ENCODE results near the gene TAAR1. TPM values are rescaled to one million over a fixed set of nuclear protein-coding genes. Genes with fewer than 3 reads are reported as not detected.
"Not testable (repeated sequence)": the region's sequence is repeated elsewhere in the genome, so short reads cannot be mapped to it uniquely, and the experiment has no call there.

TAAR1 gene
- total RNA-seq, 1 experiment from 2014 or later = not detected

DNA sequence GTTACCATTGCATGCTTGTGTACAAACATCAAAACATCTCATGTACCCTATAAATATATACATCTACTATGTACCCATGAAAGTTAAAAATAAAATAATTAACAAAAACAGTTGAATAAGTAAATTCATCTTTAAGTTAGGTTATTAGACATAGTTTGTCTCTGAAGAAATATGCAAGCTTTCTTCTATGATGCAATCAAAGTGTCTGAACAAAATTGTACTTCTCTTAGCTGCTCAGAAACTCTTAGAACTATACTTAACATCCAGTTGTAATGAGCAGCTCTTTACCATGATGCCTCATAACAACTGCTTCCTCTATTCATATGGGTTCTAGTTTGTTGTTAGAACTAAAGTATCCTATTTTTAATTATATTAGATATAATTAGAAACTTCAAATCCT, 49.0 kb upstream of the TAAR1 start:
- intact Hi-C loops (cut with micrococcal nuclease) = no loop called here
- H3K4me2 ChIP-seq (ENCODE audit: low read length) = no peak overlapping the region
- ChIA-PET POLR2A (no interaction called here), RAD21 (ENCODE audit: low non-redundant PET in 1 of 2, low total read pairs in 2 of 2, uncharacterized antibody in 2 of 2, unreplicated experiment in 2 of 2) (no interaction called here), CTCF (no interaction called here)
- DNase-seq (ENCODE audit: low read depth, low spot score) (no peak), ATAC-seq (no peak)
- no peak overlapping the region for H3K9ac ChIP-seq (ENCODE audit: low read length)
- no peaks in the 10 kb centered on the region for H3K36me3 ChIP-seq (ENCODE audit: control insufficient read depth in 1 of 2, insufficient read depth in 2 of 2, low read length in 2 of 2)
- no peak overlapping the region for H2AFZ ChIP-seq (ENCODE audit: low read depth, low read length, poor library complexity, severe bottlenecking)
- BruUV-seq (replicated peaks) = no TSS peak
- 0 out of 4 replicates have a peak, but pooled peaks cover 0 to 6% of the 10 kb centered on the region in 2 experiments for H3K9me3 ChIP-seq (ENCODE audit: control insufficient read depth in 1 of 2, insufficient read depth in 1 of 2, low read depth in 1 of 2, low read length in 2 of 2)
- H3K27me3 ChIP-seq (ENCODE audit: insufficient read depth, low read length) = no peaks in the 10 kb centered on the region
- no peaks in the 10 kb centered on the region for H3K79me2 ChIP-seq (ENCODE audit: insufficient read depth, low read length)
- H3K9me2 ChIP-seq (ENCODE audit: insufficient read depth) = no peaks in the 10 kb centered on the region
- TF ChIP-seq, protein P1, sequence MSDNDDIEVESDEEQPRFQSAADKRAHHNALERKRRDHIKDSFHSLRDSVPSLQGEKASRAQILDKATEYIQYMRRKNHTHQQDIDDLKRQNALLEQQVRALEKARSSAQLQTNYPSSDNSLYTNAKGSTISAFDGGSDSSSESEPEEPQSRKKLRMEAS (IDR thresholded peaks at IDR 0.05) = no peak
- TF ChIP-seq FOSL1 (IDR thresholded peaks at IDR 0.05; ENCODE audit: low read depth) (no peak), SIN3A (IDR thresholded peaks at IDR 0.05; ENCODE audit: low read depth) (no peak), SRF (IDR thresholded peaks at IDR 0.05; ENCODE audit: low read depth) (no peak), ELF1 (IDR thresholded peaks at IDR 0.05; ENCODE audit: borderline replicate concordance, low read depth) (no peak), SP1 (IDR thresholded peaks at IDR 0.05; ENCODE audit: low read depth) (no peak), TCF7L2 (IDR thresholded peaks at IDR 0.05; ENCODE audit: borderline replicate concordance, extremely low read depth, insufficient read depth, insufficient read length) (no peak), JUND (IDR thresholded peaks at IDR 0.05) (no peak), EZH2phosphoT487 (IDR thresholded peaks at IDR 0.05; ENCODE audit: borderline replicate concordance) (no peak), POLR2AphosphoS5 (IDR thresholded peaks at IDR 0.05; ENCODE audit: low read depth, low read length) (no peak), ZFX (IDR thresholded peaks at IDR 0.05) (no peak)
- TF ChIP-seq, protein P2, sequence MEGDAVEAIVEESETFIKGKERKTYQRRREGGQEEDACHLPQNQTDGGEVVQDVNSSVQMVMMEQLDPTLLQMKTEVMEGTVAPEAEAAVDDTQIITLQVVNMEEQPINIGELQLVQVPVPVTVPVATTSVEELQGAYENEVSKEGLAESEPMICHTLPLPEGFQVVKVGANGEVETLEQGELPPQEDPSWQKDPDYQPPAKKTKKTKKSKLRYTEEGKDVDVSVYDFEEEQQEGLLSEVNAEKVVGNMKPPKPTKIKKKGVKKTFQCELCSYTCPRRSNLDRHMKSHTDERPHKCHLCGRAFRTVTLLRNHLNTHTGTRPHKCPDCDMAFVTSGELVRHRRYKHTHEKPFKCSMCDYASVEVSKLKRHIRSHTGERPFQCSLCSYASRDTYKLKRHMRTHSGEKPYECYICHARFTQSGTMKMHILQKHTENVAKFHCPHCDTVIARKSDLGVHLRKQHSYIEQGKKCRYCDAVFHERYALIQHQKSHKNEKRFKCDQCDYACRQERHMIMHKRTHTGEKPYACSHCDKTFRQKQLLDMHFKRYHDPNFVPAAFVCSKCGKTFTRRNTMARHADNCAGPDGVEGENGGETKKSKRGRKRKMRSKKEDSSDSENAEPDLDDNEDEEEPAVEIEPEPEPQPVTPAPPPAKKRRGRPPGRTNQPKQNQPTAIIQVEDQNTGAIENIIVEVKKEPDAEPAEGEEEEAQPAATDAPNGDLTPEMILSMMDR (IDR thresholded peaks at IDR 0.05 in 2 of 3, conservative IDR thresholded peaks at IDR 0.05 in 1 of 3; ENCODE audit: borderline replicate concordance in 1 of 3, insufficient read depth in 1 of 3, low read depth in 2 of 3, low read length in 2 of 3) = no peak
- no peaks in the 10 kb centered on the region; a peak in 1 of 4 replicates for H3K4me1 ChIP-seq (ENCODE audit: control insufficient read depth in 1 of 2, insufficient read depth in 2 of 2, low read length in 2 of 2)
- no peaks in the 10 kb centered on the region for H4K20me1 ChIP-seq (ENCODE audit: insufficient read depth)
- no peak overlapping the region for H3K27ac ChIP-seq (ENCODE audit: low read depth, low read length)
- H3K4me3 ChIP-seq (replicated peaks in 1 of 2; ENCODE audit: low read depth in 1 of 2, low read length in 2 of 2) = no peak overlapping the region

DNA sequence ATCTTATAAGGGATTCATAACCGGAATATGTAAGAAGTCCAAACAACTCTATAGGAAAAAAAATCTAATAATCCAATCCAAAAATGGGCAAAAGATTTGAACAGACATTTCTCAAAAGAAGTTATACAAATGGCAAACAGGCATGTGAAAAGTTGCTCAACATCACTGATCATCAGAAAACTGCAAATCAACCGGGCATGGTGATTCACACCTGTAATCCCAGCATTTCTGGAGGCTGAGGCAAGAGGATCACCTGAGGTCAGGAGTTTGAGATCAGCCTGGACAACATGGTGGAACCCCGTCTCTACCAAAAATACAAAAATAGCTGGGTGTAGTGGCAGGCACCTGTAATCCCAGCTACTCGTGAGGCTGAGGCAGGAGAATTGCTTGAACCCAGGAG, 47.8 kb upstream of the TAAR1 start:
- H3K36me3 ChIP-seq (ENCODE audit: control insufficient read depth in 1 of 2, insufficient read depth in 2 of 2, low read length in 2 of 2); intact Hi-C loops (cut with micrococcal nuclease); RAD21 ChIA-PET (ENCODE audit: low non-redundant PET in 1 of 2, low total read pairs in 2 of 2, uncharacterized antibody in 2 of 2, unreplicated experiment in 2 of 2); H3K4me3 ChIP-seq (replicated peaks in 1 of 2; ENCODE audit: low read depth in 1 of 2, low read length in 2 of 2); POLR2A ChIA-PET; H4K20me1 ChIP-seq (ENCODE audit: insufficient read depth); H2AFZ ChIP-seq (ENCODE audit: low read depth, low read length, poor library complexity, severe bottlenecking); CTCF ChIA-PET; DNase-seq (ENCODE audit: low read depth, low spot score); H3K27ac ChIP-seq (ENCODE audit: low read depth, low read length); H3K4me2 ChIP-seq (ENCODE audit: low read length); H3K4me1 ChIP-seq (ENCODE audit: control insufficient read depth in 1 of 2, insufficient read depth in 2 of 2, low read length in 2 of 2); BruUV-seq (replicated peaks); H3K27me3 ChIP-seq (ENCODE audit: insufficient read depth, low read length); H3K9me3 ChIP-seq (ENCODE audit: control insufficient read depth in 1 of 2, insufficient read depth in 1 of 2, low read depth in 1 of 2, low read length in 2 of 2); H3K9me2 ChIP-seq (ENCODE audit: insufficient read depth); ATAC-seq; H3K9ac ChIP-seq (ENCODE audit: low read length); H3K79me2 ChIP-seq (ENCODE audit: insufficient read depth, low read length): not testable (repeated sequence)
